OCI-LY1 (cell line): ENCODE data around the gene PHF20.

Source experiments
- H2AFZ ChIP-seq: fragments of 200-600 bp; sonication (generic), shearing (Covaris generic); 2 replicates; pipeline ENCODE4 v1.6.0; 2014; ENCODE audit warnings: antibody characterized with exemption, mild to moderate bottlenecking, low read length
- H3F3A ChIP-seq: fragments of 200-600 bp; sonication (generic), shearing (Covaris generic); 2 replicates; pipeline ENCODE4 v1.6.0; 2014; ENCODE audit warnings: mild to moderate bottlenecking, antibody characterized with exemption, low read length, moderate library complexity; ENCODE audit not compliant: insufficient read depth
- H3K27ac ChIP-seq: fragments of 200-600 bp; sonication (generic); 2 replicates; pipeline ENCODE4 v1.5.1; 2014; ENCODE audit warnings: low read length, mixed run types, mild to moderate bottlenecking, low read depth; ENCODE audit not compliant: poor library complexity, severe bottlenecking
- H3K27me3 ChIP-seq: fragments of 200-600 bp; sonication (generic); 2 replicates; pipeline ENCODE4 v1.6.0; 2014; ENCODE audit warnings: antibody characterized with exemption, mild to moderate bottlenecking, low read length, moderate library complexity; ENCODE audit not compliant: insufficient read depth
- H3K36me3 ChIP-seq: fragments of 200-600 bp; sonication (generic); 2 replicates; pipeline ENCODE4 v1.6.1; 2014; ENCODE audit warnings: mild to moderate bottlenecking, antibody characterized with exemption, low read length, moderate library complexity, mixed read lengths; ENCODE audit not compliant: insufficient read depth
- H3K4me1 ChIP-seq: fragments of 200-600 bp; sonication (generic); 2 replicates; pipeline ENCODE4 v1.5.1; 2014; ENCODE audit warnings: mild to moderate bottlenecking, low read length, moderate library complexity; ENCODE audit not compliant: insufficient read depth, severe bottlenecking
- H3K4me2 ChIP-seq: fragments of 200-600 bp; sonication (generic), shearing (Covaris generic); 2 replicates; pipeline ENCODE4 v1.6.1; 2014; ENCODE audit warnings: low read length
- H3K4me3 ChIP-seq: fragments of 200-600 bp; sonication (generic); 2 replicates; pipeline ENCODE4 v1.5.1; 2014; ENCODE audit warnings: low read length, low read depth, mild to moderate bottlenecking, mixed read lengths; ENCODE audit not compliant: poor library complexity, severe bottlenecking
- H3K79me2 ChIP-seq: fragments of 200-600 bp; shearing (Covaris generic); 2 replicates; pipeline ENCODE4 v1.6.1; 2016; ENCODE audit warnings: mixed run types, low read length, mixed read lengths; ENCODE audit not compliant: insufficient read depth
- H3K9ac ChIP-seq: fragments of 200-600 bp; sonication (generic), shearing (Covaris generic); 2 replicates; pipeline ENCODE4 v1.6.1; 2014; ENCODE audit warnings: mild to moderate bottlenecking, low read length, mixed read lengths
- H3K9me2 ChIP-seq: fragments of 200-600 bp; sonication (generic), shearing (Covaris generic); 2 replicates; pipeline ENCODE4 v1.6.1; 2014; ENCODE audit warnings: low read depth, mild to moderate bottlenecking, low read length, mixed read lengths
- H3K9me3 ChIP-seq: fragments of 200-600 bp; shearing (Covaris generic); 2 replicates; pipeline ENCODE4 v1.6.1; 2014; ENCODE audit warnings: low read length, mixed read lengths
- H4K20me1 ChIP-seq: fragments of 200-600 bp; sonication (generic), shearing (Covaris generic); 2 replicates; pipeline ENCODE4 v1.6.0; 2016; ENCODE audit warnings: mild to moderate bottlenecking, low read length; ENCODE audit not compliant: insufficient read depth
- CTCF ChIP-seq: fragments of 200-600 bp; sonication (generic), shearing (Covaris generic); IDR thresholded peaks from 2 replicates; pipeline ENCODE4 v1.5.1; 2017; ENCODE audit warnings: mild to moderate bottlenecking, antibody characterized with exemption, low read length, moderate library complexity, mixed read lengths
- EZH2 ChIP-seq: fragments of 200-600 bp; sonication (generic), shearing (Covaris generic); IDR thresholded peaks from 2 replicates; pipeline ENCODE4 v1.8.0; 2017; ENCODE audit warnings: borderline replicate concordance, mixed run types, mild to moderate bottlenecking, antibody characterized with exemption, low read length, moderate library complexity, mixed read lengths

The PHF20 gene

GRCh38 chr20:35792740-35793139 is 20.9 kb downstream of the PHF20 start:
- Histone ChIP-seq H3K9ac (no peak overlapping the region), H3K36me3 (peaks cover 4% of the 10 kb centered on the region; the same call in 1 of the 2 replicates), H3K27me3 (no peaks in the 10 kb centered on the region), H3K4me2 (no peak overlapping the region), H3K9me3 (no peaks in the 10 kb centered on the region), H3K27ac (no peak overlapping the region), H2AFZ (no peak overlapping the region), H3K4me3 (no peak overlapping the region), H4K20me1 (no peaks in the 10 kb centered on the region), H3F3A (no peaks in the 10 kb centered on the region), H3K79me2 (0 out of 2 replicates have a peak, but pooled peaks cover 15% of the 10 kb centered on the region), H3K4me1 (peaks cover 12% of the 10 kb centered on the region), H3K9me2 (no peaks in the 10 kb centered on the region)
- TF ChIP-seq EZH2 (no peak), CTCF (no peak)

GRCh38 chr20:35796571-35796970 is 24.8 kb downstream of the PHF20 start:
- peaks cover 12% of the 10 kb centered on the region for H3K4me1 ChIP-seq
- TF ChIP-seq EZH2 (no peak), CTCF (no peak)
- H3K36me3 ChIP-seq = peaks cover 22% of the 10 kb centered on the region
- H3K79me2 ChIP-seq = peaks cover 21% of the 10 kb centered on the region; the same call in 1 of the 2 replicates
- no peak overlapping the region for H3K9ac ChIP-seq
- H3K27ac ChIP-seq = peak overlapping the region; percentile 47
- H4K20me1 ChIP-seq = no peaks in the 10 kb centered on the region
- H2AFZ ChIP-seq = no peak overlapping the region
- H3K9me2 ChIP-seq = no peaks in the 10 kb centered on the region
- H3K4me3 ChIP-seq = no peak overlapping the region
- H3F3A ChIP-seq = no peaks in the 10 kb centered on the region
- H3K27me3 ChIP-seq = no peaks in the 10 kb centered on the region
- H3K4me2 ChIP-seq = no peak overlapping the region
- H3K9me3 ChIP-seq = no peaks in the 10 kb centered on the region

GRCh38 chr20:35801865-35802264 is 30.1 kb downstream of the PHF20 start:
- Histone ChIP-seq H3K9me3 (no peaks in the 10 kb centered on the region), H3K36me3 (peaks cover 45% of the 10 kb centered on the region), H3K4me2 (no peak overlapping the region), H3K4me1 (peaks cover 2% of the 10 kb centered on the region), H4K20me1 (no peaks in the 10 kb centered on the region), H3F3A (no peaks in the 10 kb centered on the region; the same call in 1 of the 2 replicates), H3K79me2 (peaks cover 8% of the 10 kb centered on the region; the same call in 1 of the 2 replicates), H2AFZ (no peak overlapping the region), H3K27ac (no peak overlapping the region), H3K9me2 (no peaks in the 10 kb centered on the region), H3K9ac (no peak overlapping the region), H3K4me3 (no peak overlapping the region), H3K27me3 (no peaks in the 10 kb centered on the region)
- no peak for TF ChIP-seq CTCF
- no peak for TF ChIP-seq EZH2
